Right kidney (tissue), 1 donor: Measurements from ENCODE around the gene PIP5K1B.

Experiments
- DNase-seq: peaks from one replicate; pipeline ENCODE4 v3.0.0-alpha.2; 2016

The PIP5K1B gene

GRCh38 chr9:68998385-68998784, 293.3 kb downstream of the PIP5K1B start:
- DNase-seq, result no peak

DNA sequence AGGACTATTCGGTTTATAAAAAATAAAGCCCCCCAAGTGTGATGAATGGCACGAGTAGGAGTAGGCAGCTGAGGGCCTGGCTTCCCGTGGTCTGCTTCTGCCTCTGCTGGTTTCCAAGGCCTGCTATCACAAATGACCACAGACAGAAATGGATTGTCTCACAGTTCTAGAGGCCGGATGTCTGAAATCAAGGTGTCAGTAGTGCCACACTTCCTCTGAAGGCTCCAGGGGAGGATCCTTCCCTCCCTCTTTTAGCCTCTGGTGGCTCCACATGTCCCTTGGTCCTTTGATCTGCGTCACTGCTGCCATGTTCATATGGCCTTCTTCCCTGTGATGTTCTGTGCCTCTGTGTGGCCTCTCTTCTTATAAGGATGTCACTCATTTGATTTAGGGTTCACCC, 293.8 kb downstream of the PIP5K1B start:
- no peak for DNase-seq

DNA sequence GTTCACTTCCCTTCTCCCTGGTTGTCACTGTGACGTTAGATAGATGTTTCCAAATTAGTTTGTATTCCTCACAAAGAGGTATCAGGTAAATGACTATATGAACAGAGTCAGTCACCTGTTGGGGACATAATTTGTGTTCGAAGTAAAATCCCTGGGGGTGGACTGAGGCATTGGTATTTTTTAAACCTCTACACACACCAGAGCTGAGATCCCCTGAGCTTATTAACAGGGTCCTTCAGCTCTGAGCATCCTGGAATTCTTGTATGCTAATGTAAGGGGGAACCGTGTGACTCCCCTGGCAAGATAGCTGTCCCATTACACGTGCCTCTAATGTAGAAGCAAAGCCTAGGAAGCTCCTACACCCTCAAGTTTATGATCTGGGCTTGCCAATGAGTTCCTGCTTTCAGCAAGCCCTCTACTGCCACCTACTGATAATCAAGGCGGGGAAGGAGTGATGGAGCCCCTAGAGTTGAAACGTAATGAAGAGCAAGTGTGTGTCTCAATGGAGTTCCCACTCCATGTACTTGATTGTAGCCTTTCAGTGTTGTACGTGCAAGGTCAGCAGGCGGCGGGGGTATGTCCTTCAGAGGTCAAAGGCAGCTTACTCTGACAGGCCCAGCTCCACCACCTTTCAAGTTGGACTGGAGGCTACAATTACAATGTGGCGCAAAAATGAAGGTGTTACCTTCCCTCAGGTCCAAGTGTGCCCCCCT, 294.5 kb downstream of the PIP5K1B start:
- peak; percentile 36 for DNase-seq

- no peak for DNase-seq
Measured at GRCh38 chr9:69001921-69002320, 296.9 kb downstream of the PIP5K1B start.

- DNase-seq, result no peak
Measured at GRCh38 chr9:69003051-69003450, 298.0 kb downstream of the PIP5K1B start.

- no peak for DNase-seq
Measured at GRCh38 chr9:69004836-69005235, 299.8 kb downstream of the PIP5K1B start.

GRCh38 chr9:69009708-69010107, 304.7 kb downstream of the PIP5K1B start:
- no peak for DNase-seq

DNA sequence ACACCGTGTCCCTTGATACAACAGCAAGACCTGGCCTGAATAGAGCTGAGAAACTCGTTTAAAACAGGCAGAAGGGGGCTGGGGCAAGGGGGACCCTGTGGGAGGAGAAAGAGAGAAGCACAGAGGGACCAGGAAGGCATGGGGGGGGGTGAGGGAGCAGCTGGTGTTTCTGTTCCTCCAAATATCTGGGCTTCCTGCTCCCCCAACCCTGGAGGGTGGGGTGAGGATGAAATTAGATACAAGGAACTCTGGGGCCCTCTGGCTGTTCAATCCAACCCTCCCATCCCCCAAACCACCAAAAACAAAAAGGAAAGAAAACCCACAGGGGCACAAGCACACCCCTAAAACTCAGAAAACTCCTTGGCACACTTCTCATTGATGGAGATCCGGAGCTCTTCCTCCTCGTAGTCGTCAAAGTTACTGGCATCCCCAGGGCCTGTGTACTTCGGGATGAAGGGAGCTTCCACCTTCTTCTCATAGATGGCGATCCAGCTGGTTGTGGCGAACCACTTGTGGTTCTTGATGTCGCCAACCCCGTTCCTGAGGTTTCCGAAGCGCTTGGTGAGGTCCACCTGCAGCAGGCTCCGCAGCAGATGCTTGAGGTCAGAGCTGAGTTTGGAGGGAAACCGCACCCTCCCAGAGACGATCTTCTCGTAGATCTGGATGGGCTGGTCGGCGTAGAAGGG, 307.8 kb downstream of the PIP5K1B start:
- no peak for DNase-seq

GRCh38 chr9:69013382-69013727, 308.3 kb downstream of the PIP5K1B start:
- DNase-seq, result no peak

GRCh38 chr9:69014013-69014412, 309.0 kb downstream of the PIP5K1B start, which contains the start of gene PRKACG:
PRKACG (minus strand) TSS chr9:69014113; CDS start chr9:69014092, 21 bp downstream.
- DNase-seq, result no peak

- DNase-seq, result no peak
Measured at GRCh38 chr9:69016191-69017096, 311.4 kb downstream of the PIP5K1B start.

DNA sequence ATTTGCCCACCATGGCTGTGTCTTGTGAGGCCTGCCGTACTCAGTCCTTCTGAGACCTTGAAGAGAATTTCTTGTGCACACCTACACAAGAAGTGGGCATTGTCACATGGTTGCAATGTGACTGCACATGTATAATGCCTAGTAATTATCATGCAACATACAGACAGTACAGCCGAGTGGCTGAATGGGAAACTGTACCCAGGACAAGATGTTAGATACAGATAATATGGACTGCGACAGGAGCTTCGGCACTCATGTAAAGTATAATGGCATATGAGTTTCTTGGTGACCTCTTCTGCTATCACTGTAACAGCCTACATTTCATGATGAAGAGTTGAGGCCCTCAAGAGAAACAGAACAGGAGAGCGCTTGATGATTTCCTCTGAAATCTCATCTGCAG, 313.7 kb downstream of the PIP5K1B start:
- DNase-seq, result no peak

GRCh38 chr9:69019808-69020207, 314.8 kb downstream of the PIP5K1B start:
- no peak for DNase-seq

DNA sequence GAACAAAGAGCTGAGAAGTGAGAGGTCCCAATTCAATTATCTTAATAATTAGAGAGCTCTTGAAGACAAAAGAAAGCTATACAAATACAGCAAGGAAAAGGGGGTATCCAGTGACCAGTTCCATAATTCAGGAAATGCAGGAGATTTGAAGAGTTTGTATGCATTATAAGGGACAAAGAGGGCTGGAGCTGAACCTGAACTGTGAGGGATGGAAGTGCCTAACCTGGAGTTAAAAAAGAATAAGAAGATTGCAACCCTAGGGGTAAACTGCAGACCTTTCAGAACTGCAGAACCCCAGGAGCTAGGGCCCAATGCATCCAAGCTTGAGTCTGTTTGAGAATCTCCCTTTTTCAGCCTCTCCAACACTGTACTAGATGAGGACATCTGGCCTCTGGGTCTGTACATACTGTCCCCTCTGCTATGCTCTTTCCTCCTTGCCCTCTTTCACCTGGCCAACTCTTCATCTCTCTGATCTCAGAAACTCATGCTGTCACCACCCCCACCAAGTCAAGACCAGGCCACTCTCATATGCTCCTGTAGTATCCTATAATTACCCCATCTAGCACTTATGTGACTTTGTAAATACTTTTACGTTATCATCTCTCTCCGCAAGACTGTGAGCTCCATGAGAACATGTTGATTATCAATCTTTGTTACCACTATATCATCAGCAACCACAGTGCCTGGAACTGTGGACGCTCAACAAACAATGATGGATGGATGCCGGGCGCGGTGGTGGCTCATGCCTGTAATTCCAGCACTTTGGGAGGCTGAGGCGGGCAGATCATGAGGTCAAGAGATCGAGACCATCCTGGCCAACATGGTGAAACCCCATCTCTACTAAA, 315.5 kb downstream of the PIP5K1B start:
- DNase-seq, result no peak

DNA sequence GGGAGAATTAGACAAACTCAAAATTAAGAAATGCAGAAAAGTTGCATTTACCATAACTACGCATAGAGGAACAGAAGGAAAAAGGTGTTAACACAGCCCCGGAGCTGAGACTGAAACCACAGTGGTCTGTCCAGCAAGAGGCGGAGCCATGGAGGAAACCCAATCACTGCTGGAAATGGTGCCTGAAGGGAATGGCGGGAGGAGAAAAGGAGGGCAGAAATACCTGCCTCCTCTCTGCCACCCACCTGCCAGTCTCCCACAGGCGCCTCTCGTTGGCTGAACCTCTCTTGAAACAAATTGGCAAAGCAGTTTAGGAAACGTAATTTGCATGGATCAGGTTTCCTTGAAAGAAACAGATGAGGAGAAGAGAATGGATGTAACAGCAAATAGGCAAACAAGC, 318.6 kb downstream of the PIP5K1B start:
- DNase-seq, result no peak

GRCh38 chr9:69027355-69028097, 322.5 kb downstream of the PIP5K1B start:
- peak; percentile 39 for DNase-seq

DNA sequence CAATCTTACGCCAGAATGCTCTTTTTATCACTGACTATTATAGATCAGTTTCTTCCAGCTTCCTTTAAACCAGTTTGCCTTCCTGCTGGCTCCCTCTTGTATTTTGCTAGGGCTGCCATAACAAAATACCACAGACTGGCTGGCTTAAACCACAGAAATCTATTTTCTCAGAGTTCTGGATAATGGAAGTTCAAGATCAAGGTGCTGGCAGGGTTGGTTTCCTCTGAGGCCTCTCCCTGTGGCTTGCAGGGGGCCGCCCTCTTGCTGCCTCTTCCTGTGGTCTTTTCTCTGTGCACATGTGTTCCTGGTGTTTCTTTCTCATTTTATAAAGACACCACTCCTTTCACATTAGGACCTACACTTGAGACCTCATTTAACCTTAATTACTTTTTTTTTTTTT, 323.7 kb downstream of the PIP5K1B start:
- DNase-seq, result no peak

GRCh38 chr9:69029535-69029934, 324.5 kb downstream of the PIP5K1B start:
- DNase-seq, result no peak

DNA sequence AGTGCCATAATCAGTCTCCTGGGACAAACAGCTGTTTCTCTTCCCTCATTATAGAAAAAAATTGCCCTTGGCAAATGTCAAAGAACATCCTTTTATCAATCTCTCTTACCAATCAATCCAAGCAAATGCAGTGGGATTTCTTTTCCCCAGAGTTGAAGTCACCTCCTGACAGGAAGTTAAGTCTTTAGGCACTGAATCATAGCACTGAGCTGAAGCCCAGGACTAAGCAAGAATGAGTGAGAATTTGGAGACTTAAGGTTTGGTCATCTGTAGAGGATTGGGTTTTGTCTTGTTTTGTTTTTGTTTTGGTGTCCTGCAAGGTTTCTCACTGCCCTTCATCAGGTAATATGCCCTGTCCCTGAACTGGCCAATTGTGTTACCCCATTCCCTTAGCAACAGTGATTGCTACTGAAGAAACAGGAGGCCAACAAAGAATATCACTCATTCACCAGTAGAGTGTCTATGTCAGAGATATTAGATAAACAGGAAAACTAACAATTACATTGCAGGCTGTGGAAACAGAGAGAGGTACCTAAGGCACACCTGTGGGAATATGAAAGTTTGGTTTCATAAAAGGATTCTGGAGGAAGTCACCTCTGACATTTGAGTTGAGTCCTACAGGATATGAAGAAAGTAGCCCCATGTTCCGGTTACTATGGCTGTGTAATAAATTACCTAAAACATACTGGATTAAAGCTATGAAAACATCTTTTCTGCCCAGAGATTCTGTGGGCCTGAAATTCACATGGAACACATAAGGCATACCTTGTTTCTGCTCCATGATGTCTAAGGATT, 326.0 kb downstream of the PIP5K1B start:
- no peak for DNase-seq

- no peak for DNase-seq
Measured at GRCh38 chr9:69034071-69034470, 329.0 kb downstream of the PIP5K1B start.
